GM19238 (cell line): ENCODE measurements around the gene PIGB.
A peak's percentile ranks its signal among the peaks of the same experiment; 100 is the strongest.
"Not testable (repeated sequence)": the region's sequence is repeated elsewhere in the genome, so short reads cannot be mapped to it uniquely, and the experiment has no call there.

ENCODE experiments used
- DNase-seq: peaks from one replicate; pipeline ENCODE4 v3.0.0; 2011; ENCODE audit warnings: low spot score; ENCODE audit not compliant: insufficient read length

PIGB gene

GRCh38 chr15:55318588-55319494, at the start of gene PIGB, which contains the start of gene PIGBOS1:
Gene PIGB, plus strand, starts transcription at chr15:55319222. Its CDS starts 29 bp downstream, at chr15:55319251.
Gene PIGBOS1, minus strand, starts transcription at chr15:55319123. Its CDS starts 1,331 bp downstream, at chr15:55317792.
- peak; percentile 72 for DNase-seq

GRCh38 chr15:55270291-55270690, 48.7 kb upstream of the PIGB start:
- no peak for DNase-seq

- no peak for DNase-seq
Measured at GRCh38 chr15:55276324-55276723, 42.7 kb upstream of the PIGB start.

- no peak for DNase-seq
Measured at GRCh38 chr15:55277116-55277564, 41.9 kb upstream of the PIGB start.

- no peak for DNase-seq
Measured at GRCh38 chr15:55277715-55278114, 41.3 kb upstream of the PIGB start.

GRCh38 chr15:55279100-55279745, 39.8 kb upstream of the PIGB start:
- DNase-seq, result no peak

GRCh38 chr15:55279746-55280351, 39.2 kb upstream of the PIGB start:
- DNase-seq, result no peak

- not testable (repeated sequence) for DNase-seq
Measured at GRCh38 chr15:55280589-55280988, 38.4 kb upstream of the PIGB start.

GRCh38 chr15:55281517-55282228, 37.3 kb upstream of the PIGB start:
- no peak for DNase-seq

GRCh38 chr15:55282284-55282833, 36.7 kb upstream of the PIGB start:
- no peak for DNase-seq

GRCh38 chr15:55283379-55284147, 35.5 kb upstream of the PIGB start:
- no peak for DNase-seq

- DNase-seq, result no peak
Measured at GRCh38 chr15:55284426-55284825, 34.6 kb upstream of the PIGB start.

GRCh38 chr15:55286442-55287189, 32.4 kb upstream of the PIGB start:
- not testable (repeated sequence) for DNase-seq

GRCh38 chr15:55288006-55288717, 30.9 kb upstream of the PIGB start:
- no peak for DNase-seq

- no peak for DNase-seq
Measured at GRCh38 chr15:55289011-55289745, 29.8 kb upstream of the PIGB start.

GRCh38 chr15:55289746-55290527, 29.1 kb upstream of the PIGB start, which contains the start of gene RAB27A:
Gene RAB27A, minus strand, starts transcription at chr15:55289813. Its CDS starts 54,879 bp downstream, at chr15:55234934.
- DNase-seq, result peak; percentile 65

GRCh38 chr15:55290528-55291057, 28.4 kb upstream of the PIGB start:
- DNase-seq, result peak; percentile 67
